GM21576 (cell line): ENCODE results near the gene TMEM221.

Experiments used
- ATAC-seq: cut with Tn5 transposase; IDR thresholded peaks from one replicate; pipeline ENCODE4 v1.9.1; 2021; ENCODE audit warnings: mild to moderate bottlenecking, moderate library complexity; ENCODE audit not compliant: unreplicated experiment

TMEM221 gene

GRCh38 chr19:17406887-17407196, 41.6 kb downstream of the TMEM221 start:
- no peak for ATAC-seq

GRCh38 chr19:17406046-17406886, 42.2 kb downstream of the TMEM221 start:
- no peak for ATAC-seq

GRCh38 chr19:17405250-17406045, 43.0 kb downstream of the TMEM221 start, which contains the start of gene BST2:
BST2 (minus strand) TSS chr19:17405630; CDS start chr19:17405575, 55 bp downstream.
- ATAC-seq: peak; percentile 81

GRCh38 chr19:17404621-17405249, 43.7 kb downstream of the TMEM221 start:
- peak; percentile 9 for ATAC-seq

GRCh38 chr19:17404015-17404414, 44.5 kb downstream of the TMEM221 start:
- no peak for ATAC-seq

- no peak for ATAC-seq
Observed at GRCh38 chr19:17402982-17403855, 45.2 kb downstream of the TMEM221 start.

- no peak for ATAC-seq
Observed at GRCh38 chr19:17401628-17402027, 46.8 kb downstream of the TMEM221 start.

- ATAC-seq: no peak
Observed at GRCh38 chr19:17398902-17399527, 49.5 kb downstream of the TMEM221 start.

GRCh38 chr19:17394891-17395415, 53.5 kb downstream of the TMEM221 start:
- ATAC-seq: no peak

- ATAC-seq: no peak
Observed at GRCh38 chr19:17393914-17394313, 54.6 kb downstream of the TMEM221 start, which contains the start of gene CCDC194. CCDC194 (minus strand) TSS chr19:17394196; CDS start chr19:17394158, 38 bp downstream.

GRCh38 chr19:17393002-17393401, 55.5 kb downstream of the TMEM221 start:
- no peak for ATAC-seq

- no peak for ATAC-seq
Observed at GRCh38 chr19:17391371-17392151, 56.9 kb downstream of the TMEM221 start.

- ATAC-seq: peak; percentile 83
Observed at GRCh38 chr19:17390665-17391370, 57.6 kb downstream of the TMEM221 start.

GRCh38 chr19:17389957-17390664, 58.4 kb downstream of the TMEM221 start:
- no peak for ATAC-seq

- no peak for ATAC-seq
Observed at GRCh38 chr19:17389288-17389687, 59.2 kb downstream of the TMEM221 start.

- ATAC-seq: no peak
Observed at GRCh38 chr19:17385878-17386611, 62.4 kb downstream of the TMEM221 start.
